ENCODE results near the gene FAM9C.
"Not testable (repeated sequence)": the region's sequence is repeated elsewhere in the genome, so short reads cannot be mapped to it uniquely, and the experiment has no call there.

Gene FAM9C

DNA sequence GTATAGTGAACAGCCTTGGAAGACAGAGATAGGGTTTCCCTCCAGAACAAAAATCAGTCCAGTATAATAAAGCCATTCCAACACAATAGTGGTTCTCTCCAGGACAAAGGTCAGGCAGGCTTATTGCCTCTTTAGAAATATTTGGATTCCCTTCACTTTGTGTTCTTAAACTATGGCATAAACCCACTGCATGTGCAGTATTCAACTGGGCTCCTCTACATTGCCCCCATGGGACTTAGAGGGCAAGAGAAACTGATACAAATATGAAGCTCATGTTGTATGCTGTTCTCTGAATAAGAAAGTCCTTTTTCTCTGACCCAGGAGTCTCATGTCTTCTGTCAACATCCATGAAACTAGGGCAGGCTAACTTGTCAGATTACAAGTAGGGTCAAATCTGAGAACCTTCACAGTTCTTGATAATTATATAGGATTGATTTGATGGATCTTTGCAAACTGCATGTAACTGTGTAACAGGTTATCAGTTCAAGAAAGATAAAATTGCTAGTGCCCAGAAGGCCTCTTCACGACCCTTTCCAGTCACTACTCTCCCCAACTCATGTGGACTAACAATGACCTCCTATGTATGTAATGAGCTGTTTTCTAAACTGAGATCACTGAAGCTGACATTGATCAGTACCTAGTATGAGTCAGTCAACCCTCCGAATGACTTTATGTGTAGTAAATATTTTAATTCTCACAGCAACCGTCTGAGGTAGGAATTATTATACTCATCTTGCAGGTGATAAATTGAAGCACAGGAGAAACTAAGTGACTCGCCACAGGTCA, 31.9 kb upstream of the FAM9C start:
- no peak for DNase-seq

DNA sequence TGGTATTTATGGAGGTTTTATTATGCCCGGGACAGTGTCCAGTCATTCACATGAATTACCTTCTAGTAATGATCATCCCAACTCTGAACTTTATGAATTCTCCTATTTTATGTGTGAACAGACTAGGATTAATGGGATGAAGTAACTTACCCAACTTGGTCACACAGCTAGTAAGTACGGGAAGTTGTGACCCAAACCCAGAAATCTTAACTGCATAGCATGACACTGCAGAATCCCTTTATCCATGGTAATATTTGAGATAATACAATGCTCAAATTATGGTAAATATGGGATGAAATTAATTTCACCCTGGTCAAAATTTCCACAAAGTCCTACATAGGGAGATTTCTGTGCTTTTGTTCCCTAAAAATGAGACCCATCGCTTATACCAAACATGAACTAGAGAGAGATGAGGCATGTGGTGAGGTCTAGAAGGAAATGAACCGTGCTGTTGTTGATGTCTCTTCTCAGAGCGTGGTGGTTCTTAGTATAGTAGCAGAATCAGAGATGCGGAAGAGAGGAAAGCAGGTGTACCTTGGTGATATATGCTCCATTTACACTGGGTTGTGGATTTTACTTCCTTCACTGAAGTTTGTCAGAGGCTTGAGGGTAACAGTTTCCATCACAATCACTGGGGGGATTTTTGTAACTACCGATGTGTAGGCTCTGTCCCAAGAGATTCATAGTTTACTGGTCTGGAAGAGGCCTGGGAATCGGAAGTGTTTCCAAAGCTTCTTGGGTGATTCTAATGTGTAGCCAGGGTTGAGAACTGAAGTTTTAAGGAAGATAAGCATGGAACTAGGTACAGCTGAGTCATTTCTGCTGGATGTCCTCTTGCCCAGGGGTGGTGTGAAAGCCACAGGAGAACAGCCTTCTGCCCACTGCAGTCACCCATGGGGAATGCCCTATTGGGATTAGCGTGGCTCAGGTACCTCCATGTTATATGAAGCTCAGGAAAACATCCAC, 30.2 kb upstream of the FAM9C start:
- no peak for DNase-seq

DNA sequence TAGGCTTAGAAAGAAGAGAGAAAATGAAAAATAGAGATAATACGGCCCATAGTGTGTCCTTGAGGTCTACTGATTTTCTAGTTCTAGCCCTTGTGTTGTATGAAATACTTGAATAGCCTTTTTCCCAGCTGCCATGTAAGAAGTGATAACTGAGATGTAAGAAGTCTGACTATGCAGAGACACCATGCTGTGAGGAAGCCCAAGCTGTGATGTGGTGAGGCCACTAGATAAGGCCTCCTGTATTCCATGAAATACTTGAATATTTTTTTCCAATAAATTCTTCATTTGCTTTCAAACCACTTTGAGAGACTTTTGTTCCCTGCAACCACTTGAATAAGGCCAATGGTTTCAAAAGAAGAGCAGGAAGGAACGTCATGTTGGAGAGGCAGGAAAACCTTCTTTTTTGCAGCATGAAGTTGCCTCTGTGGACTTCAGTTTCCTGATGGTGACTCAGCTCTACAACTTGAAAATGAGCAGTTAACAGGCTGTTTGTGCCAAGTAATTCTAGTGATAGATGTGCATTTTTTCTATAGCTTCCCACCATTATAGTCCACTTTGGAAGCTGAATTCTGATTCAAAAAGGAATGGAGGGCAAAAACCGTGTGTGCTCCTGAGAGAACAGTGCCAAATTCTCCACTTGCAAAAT, 25.5 kb upstream of the FAM9C start:
- DNase-seq = no peak

DNA sequence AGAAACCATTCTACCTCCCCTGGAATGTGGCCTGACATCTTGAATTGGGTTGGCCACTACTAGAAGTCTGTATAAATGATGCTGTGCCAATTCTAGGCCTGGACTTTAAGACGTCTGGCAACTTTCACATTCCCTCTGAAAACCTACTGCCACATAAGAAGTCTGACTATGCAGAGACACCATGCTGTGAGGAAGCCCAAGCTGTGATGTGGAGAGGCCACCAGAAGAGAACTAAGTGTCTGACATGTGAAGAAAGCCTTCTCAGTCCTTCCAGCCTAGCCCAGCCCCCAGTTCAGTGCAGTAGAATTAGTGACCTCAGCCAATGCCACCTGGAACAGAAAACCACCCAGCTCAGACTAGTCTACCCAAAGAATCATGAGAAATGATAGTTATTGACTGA, 24.2 kb upstream of the FAM9C start:
- no peak for DNase-seq

DNA sequence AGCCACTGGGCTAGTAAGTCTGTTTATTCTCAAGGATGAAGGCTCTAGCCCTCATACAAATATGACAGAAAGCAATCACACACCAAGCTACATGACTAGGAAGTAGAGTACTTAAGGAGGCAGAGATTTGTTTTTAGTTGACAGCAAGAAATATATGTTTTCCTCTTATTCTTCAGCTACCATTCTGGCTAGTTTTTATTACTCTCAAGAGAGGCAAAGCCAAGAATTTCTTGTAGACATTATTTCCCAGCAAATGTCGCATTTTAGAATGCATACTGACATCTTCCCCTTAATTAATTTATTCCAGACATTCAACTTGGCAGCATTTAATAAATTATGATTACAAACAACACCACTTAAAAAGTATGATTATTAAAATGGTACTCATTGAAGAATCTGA, 23.4 kb upstream of the FAM9C start:
- DNase-seq = no peak

DNA sequence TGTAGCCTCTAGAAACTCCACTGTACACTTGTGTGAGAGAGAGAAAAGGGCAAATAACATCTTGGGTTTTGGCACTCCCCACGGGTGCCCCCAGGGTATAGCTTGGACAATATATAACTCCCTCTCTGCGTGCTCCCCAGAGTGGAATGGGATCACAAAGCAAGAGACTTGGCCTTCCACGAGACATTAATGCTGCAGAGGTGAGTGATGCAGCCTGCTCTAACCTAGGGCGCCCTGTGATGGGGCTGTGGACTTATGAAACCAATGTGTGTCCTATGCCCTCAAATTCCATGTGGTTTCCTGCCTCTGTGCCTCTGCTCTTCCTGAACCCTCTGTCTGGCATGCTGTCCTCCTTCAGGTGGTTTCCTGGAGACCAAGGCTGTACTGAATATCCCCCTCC, 22.0 kb upstream of the FAM9C start:
- DNase-seq = no peak

DNA sequence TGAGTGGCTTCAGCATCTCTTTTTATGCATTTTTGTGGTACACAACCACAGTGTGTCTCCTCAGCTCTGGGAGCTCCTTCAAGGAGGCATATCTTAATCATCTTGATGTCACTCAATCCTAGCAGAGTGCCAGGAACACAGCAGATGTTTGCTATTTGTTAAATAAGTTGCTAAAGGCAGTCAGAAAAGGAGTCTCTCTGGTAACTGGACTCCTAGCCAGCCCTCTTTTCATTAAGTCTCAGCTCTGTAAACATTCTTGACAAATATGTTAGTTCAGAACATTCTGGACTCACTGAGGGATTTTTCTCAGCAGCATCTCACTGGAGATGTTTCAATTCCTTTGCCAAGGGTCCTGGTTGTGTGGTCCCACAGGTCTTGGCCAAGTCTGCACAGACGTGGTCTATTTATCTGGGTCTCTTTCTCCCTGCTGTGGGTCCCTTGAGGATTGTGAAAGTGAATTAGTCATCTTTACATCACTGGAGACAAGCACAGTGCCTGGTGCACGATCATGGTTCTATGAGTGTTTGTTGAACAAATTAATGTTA, 20.3 kb upstream of the FAM9C start:
- no peak for DNase-seq

DNA sequence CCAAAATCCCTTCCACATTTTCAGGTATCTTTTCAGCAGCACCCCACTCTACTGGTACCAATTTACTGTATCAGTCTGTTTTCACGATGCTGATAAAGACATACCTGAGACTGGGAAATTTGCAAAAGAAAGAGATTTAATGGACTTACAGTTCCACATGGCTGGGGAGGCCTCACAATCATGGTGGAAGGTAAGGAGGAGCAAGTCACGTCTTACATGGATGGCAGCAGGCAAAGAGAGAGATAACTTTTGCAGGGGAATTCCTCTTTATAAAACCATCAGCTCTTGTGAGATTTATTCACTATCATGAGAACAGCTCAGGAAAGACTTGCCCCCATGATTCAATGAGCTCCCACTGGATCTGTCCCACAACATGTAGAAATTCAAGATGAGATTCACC, 18.7 kb upstream of the FAM9C start:
- DNase-seq = not testable (repeated sequence)

DNA sequence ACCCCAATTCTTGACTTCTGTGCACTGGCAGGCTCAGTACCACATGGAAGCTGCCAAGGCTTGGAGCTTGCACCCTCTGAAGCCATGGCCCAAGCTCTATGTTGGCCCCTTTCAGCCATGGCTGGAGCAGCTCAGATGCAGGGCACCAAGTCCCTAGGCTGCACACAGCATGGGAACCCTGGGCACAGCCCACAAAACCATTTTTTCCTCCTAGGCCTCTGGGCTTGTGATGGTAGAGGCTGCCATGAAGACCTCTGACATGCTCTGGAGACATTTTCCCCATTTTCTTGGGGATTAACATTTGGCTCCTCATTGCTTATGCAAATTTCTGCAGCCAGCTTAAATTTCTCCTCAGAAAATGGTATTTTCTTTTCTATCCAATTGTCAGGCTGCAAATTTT, 17.9 kb upstream of the FAM9C start:
- DNase-seq = not testable (repeated sequence)

DNA sequence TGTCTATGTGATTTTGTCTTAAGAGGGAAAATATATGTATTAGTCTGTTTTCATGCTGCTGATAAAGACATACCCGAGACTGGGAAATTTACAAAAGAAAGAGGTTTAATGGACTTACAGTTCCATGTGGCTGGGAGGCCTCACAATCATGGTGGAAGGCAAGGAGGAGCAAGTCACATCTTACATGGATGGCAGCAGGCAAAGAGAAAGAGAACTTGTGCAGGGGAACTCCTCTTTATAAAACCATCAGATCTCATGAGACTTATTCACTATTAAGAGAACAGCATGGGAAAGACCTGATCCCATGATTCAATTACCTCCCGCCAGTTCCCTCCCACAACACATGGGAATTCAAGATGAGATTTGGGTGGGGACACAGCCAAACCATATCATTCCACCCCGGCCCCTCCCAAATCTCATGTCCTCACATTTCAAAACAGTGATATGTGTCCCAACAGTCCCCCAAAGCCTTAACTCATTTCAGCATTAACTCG, 16.8 kb upstream of the FAM9C start:
- not testable (repeated sequence) for DNase-seq

DNA sequence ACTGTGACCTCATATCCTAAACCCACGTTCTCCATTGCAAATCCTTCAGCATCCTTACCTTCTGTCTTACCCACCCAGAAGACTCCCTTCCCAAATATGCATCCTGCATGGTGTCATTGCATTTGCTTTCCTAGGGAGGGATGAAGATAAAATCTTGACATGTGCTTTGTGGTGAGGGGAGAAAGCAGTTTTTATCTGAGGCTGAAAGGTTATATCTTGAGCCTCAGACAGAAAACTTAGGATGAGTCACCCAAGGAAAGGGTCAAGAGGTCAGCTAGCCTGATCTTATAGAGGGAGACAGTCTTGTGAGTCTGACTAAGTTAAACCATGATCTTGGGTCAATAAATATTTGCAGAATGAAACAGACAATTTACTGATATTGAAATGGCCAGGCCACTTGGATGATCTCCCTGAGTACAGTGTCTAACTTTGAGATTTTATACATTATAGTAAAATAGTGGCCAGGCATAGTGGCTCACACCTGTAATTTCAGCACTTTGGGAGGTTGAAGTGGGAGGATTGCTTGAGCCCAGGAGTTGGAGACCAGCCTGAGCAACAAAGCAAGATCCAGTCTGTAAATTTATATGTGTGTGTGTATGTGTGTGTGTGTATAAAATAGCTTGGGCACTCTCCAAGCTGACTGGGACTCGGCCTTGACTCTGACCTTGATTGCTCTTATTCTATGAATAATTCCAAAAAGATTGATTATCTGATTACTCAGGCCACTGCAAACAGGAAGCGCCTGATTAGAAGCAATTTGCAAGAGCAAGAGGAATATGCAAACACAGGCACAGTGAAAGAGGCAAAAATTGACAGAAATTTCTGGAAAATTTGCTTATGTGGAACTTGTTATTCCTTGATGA, 15.4 kb upstream of the FAM9C start:
- DNase-seq = no peak

DNA sequence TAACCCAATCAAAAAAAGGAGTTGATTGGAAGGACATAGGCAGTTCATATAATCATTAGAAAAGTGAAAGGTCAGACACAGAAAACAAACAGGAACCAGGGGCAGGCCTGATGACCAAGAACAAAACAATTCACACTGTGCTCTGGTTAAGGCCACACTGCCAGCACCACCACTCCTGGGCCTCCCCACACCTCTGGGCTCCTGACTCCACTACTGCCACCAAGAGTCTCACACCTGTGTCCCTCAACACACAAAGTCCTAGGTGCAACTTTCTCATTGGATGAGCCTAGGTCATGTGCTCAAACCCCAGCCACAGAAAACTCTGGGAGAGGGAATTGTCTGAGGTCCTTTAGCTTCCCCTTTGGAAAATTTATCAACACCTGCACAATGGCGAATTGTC, 11.1 kb upstream of the FAM9C start:
- DNase-seq = no peak

DNA sequence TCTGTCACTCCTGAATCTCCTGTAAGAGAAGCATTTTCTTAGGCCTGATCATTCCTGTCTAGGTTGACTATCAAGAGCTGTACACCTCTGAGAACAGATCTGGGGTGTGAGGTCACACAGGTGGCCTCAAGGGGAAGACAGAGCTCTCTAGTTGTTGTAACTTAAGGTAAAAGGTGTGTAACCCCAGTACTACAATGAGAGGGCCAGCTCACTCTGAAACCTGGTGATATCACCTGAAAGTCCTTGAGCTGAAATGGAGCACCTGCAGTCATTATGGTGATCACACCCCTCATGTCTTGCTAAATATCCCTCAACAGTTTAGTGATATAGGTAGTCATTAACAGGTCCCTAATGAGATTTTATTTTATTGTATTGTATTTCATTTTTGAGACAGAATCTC, 8.8 kb upstream of the FAM9C start:
- DNase-seq = no peak

DNA sequence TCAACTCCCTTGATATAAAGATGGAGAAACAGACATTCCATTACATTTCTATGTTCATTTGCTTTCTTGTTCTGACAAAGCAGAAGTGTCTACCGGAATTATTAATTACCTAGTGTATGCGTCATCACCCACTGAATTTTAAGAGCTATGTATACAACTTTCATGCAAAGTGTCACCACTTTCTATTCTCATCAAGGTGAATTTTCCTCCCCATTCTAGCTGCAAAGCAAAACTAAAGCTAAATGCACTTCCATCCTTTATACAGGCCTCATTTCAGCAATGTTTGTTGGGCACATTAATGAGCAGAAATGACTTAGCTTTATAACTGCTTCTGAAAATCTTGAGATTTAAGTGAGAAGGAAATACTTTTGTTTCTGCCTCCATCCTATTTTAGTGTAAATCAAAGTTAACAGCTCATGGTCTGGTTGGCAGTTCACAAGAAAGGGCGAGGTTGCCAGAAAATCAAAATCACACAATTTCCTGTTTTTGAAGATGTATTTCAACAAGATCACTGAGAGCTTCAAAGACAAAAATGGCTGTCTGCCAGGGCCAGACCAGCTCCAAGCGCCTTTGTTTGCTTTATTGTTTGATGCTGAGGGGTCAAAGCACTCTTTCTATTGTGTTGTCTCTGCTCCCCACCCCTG, 7.2 kb upstream of the FAM9C start:
- DNase-seq = no peak

DNA sequence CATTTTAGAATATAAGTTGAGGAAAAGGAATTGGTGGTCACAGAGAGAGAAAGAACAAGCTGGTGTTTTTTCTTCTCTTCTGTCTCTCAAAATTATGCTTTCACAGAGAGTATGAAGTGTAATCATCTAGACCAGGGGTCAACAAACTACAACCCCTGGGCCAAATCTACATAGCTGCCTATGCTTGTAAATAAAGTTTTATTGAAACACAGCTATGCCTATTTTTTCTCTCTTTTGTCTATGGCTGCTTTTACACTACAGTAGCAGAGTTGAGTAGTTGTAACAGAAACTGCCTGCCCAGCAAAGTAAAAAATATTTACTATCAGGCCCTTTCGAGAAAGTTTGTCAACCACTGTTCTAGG, 6.7 kb upstream of the FAM9C start:
- DNase-seq = no peak

DNA sequence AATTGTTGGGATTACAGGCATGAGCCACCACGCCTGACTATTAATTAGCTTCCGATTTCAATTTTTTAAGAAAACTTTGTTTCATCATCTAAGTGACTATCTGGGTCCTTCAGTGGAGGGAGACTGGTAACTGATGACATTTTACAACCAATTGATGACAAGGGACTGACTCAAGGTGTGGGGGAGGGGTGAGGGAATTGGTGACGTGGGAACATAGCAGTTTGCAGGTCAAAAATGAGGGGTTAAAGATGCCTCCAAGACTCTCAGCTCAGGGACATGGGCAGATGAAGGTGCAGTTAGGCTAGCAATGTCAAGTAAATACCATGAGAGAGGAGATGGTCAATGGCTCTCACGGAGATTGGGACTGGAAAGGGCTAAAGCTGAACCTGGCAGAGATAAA, 5.7 kb upstream of the FAM9C start:
- no peak for DNase-seq

DNA sequence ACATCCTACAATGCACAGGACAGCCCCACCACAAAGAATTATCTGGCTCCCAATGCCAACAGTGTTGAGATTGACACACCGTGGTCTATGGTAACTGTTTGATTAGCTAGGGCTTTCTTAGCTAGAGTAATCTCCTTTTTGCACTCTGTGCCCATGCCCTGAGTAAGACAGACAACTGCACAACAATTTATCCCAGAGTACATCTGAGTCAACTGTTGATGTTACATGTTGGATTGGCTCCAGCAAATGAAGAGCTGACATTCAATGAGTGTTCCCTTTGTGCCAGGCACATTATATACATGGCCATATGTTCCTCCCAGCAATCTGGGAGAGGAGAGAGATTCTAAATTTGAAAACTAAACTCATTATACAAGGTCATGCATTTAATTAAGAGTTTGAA, 3.9 kb upstream of the FAM9C start:
- DNase-seq = no peak

DNA sequence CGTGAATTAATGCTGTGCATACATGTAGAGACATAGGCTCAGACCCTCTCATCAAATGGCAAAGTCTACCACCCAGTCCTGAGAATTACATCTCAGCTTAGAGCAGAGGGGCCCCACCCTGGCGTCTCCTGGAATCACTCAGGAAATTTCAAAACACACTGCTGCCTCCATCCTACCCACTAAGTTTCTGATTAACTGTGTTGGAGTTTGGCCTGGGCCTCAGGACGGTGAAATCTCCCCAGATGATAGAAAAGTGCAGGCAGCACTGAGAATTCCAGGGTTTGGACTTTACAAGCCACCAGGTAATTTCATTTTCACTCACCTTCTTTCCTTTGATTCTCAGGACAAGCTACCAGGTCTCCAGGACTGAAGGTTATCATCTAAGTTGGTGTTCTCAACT, 3.3 kb upstream of the FAM9C start:
- DNase-seq = no peak

DNA sequence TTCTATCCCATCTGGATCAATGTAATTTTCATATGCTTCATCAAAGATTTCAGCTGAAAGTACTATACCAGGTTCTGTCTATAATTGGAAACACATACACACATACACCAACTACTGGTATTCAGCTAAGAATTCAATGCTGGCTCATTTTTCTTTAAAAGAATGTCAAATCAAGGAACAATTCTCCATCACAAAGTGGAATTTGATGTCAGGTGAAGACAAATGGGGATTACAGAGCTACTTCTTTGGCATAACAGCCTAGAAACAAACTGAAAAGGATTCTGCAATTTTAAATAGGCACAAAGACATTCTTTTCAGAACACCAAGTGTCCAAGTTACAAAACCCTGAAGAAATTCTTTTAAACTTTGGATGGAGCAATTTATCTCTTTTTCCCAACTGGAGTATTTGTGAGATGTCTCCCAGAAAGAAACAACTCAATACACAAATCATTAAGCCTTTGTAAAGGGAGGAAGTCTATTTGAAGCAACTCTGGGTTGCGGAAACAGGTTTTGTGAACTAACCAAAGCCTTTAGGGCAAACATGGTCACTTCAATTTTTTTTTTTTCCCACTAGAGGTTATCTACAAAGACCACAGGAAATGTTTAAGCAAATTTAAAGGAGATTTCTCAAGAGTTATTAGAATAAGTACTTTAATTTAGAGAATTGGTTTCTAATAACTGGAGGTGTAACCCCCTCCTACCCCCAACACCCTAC, 1.9 kb upstream of the FAM9C start:
- no peak for DNase-seq

DNA sequence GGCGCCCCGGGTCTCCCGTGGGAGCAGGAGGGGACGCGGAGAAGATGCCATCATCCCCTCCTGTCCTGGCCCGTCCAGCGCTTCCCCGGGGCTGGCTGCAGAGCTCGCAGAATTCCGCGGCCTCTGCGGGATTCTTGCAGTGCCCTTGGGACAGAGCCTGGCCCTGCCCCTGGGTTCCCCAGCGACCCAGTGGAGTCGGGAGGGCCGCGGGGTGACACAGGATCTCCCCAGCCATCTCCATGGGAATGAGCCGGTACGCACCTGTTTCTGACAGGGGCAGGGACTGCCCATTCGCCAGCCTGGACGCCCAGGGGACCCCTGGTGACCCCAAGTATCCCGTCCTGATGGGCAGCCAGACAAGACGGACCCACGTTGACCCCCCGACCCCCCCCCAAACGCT, 482 bp downstream of the FAM9C start:
- DNase-seq = no peak

DNA sequence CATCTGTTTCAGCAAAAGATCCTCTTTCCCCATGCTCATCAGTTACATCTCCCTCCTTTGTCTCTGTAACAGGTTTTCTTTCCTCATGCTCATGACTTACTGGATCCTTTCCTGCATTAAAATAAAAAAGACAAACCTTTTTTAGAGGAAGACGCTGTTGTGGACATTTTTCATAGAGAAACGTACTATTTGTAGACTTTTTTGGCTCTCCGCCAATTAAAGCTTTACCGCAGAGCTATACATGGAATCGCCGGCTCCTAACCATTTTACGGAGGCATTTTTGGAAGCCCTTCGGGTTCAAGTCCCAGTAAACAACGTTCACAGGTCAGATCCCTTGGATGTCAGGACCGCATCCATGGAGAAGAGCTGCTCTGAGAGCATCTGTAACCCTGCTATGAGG, 1.3 kb downstream of the FAM9C start:
- DNase-seq = no peak

All from cerebellar nuclear complex (tissue), 1 donor.